22Rv1 (cell line): ENCODE results near the gene PRR22.

Experiments used
- ZFX ChIP-seq: fragments of 450-650 bp; IDR thresholded peaks from 2 replicates; pipeline ENCODE4 v1.6.1; 2017; ENCODE audit warnings: antibody characterized with exemption, borderline replicate concordance
- TF ChIP-seq, protein P1 (sequence below): fragments of 450-650 bp; IDR thresholded peaks from 2 replicates; pipeline ENCODE4 v1.5.1; 2017; ENCODE audit warnings: mild to moderate bottlenecking

DNA sequence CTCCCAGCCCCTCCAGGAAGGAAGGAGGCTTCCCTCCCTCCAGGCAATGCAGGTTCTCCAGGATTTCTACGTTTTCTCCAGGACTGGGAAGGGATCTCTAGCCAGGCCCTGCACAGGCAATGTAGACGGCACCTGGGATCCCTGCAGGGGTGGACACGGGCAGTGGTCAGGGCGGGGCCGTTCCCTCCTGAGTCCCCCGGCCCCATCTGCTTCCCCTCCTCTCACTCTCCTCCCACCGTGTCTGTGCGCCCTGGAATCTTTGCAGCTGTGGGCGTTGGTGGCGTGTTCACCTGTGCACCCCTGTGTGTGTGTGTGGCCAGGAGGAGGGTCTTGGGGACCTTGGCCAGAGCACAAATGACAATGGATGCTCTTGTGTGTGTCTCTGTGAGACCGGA is 30.3 kb upstream of the PRR22 start:
- TF ChIP-seq, protein P1, sequence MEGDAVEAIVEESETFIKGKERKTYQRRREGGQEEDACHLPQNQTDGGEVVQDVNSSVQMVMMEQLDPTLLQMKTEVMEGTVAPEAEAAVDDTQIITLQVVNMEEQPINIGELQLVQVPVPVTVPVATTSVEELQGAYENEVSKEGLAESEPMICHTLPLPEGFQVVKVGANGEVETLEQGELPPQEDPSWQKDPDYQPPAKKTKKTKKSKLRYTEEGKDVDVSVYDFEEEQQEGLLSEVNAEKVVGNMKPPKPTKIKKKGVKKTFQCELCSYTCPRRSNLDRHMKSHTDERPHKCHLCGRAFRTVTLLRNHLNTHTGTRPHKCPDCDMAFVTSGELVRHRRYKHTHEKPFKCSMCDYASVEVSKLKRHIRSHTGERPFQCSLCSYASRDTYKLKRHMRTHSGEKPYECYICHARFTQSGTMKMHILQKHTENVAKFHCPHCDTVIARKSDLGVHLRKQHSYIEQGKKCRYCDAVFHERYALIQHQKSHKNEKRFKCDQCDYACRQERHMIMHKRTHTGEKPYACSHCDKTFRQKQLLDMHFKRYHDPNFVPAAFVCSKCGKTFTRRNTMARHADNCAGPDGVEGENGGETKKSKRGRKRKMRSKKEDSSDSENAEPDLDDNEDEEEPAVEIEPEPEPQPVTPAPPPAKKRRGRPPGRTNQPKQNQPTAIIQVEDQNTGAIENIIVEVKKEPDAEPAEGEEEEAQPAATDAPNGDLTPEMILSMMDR: no peak
- no peak for TF ChIP-seq ZFX
